T-helper 1 cell treated with Interleukin-12 subunit alpha and Interleukin-12 subunit beta and Interleukin-4 antibody, amounts not matched to agents 30 μg/mL and 1 μg/mL, for 36 hours (primary cell): Measurements from ENCODE around the gene STK11IP.

Experiments
- H3K27ac Mint-ChIP-seq: one replicate; pipeline ENCODE4 v1.8.0; 2021; ENCODE audit warnings: mild to moderate bottlenecking, mixed read lengths
- H3K27me3 Mint-ChIP-seq: one replicate; pipeline ENCODE4 v1.8.0; 2021; ENCODE audit warnings: low read depth, mixed read lengths
- H3K36me3 Mint-ChIP-seq: one replicate; pipeline ENCODE4 v1.8.0; 2021; ENCODE audit warnings: low read depth, mixed read lengths
- H3K4me1 Mint-ChIP-seq: one replicate; pipeline ENCODE4 v1.8.0; 2021; ENCODE audit warnings: low read depth, mixed read lengths
- H3K4me3 Mint-ChIP-seq: one replicate; pipeline ENCODE4 v1.8.0; 2021; ENCODE audit warnings: mild to moderate bottlenecking, moderate library complexity, mixed read lengths
- H3K9me3 Mint-ChIP-seq: one replicate; pipeline ENCODE4 v1.8.0; 2021; ENCODE audit warnings: mixed read lengths

STK11IP gene

DNA sequence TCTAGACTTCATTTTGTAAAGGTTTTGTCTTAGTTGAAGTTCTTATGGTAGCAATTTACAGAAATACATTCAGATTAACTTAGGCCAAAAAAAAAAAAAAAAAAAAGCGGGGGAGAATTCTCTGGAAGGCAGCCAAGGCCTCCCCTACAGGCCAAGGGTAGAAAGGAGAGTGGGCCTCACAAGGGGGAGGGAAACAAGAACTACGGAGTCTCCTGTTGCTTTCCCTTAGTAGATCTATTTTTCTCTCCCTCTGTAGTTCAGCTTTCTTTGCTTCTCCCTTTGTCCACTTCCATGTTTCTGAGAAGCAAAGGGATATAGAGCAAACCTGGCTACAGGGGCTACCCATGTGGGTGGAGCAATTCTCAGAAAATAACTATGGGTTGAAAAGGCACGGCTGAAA lies 2.4 kb upstream of the STK11IP start:
- Mint-ChIP-seq H3K4me3 (no peak overlapping the region), H3K36me3 (peaks cover 2% of the 10 kb centered on the region), H3K4me1 (peaks cover 19% of the 10 kb centered on the region), H3K27me3 (peaks cover 5% of the 10 kb centered on the region), H3K27ac (no peak overlapping the region), H3K9me3 (no peaks in the 10 kb centered on the region)

DNA sequence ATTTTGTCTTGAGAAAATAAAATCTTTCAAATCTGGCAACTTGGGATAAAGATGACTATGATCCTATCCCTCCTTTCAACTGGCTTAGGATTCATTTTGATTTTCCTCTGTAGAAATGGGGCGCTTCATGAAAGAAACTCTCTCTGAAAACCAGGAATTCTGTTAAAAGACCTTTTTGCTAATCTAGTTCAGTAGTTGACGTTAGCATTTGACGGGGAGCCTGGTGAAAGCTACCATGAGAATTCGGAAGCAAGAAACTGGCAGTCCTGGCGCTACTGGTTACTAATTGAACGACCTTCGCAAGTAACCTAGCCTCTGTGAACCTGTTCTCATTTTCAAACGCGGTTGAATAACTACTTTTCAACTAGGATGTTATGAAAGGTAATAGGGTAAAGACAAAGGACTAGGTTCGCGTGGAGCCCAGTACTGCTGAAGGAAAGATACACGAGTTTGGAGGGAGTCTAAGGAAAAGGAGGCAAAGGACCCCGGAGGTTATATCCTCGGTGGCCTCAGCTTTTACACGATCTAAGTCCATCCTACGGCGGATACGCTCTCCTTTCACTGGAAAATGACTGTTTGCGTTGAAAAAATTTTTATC lies 604 bp upstream of the STK11IP start:
- no peaks in the 10 kb centered on the region for H3K9me3 Mint-ChIP-seq
- peak overlapping the region; percentile 93 for H3K4me3 Mint-ChIP-seq
- H3K27ac Mint-ChIP-seq: peak overlapping the region; percentile 94

DNA sequence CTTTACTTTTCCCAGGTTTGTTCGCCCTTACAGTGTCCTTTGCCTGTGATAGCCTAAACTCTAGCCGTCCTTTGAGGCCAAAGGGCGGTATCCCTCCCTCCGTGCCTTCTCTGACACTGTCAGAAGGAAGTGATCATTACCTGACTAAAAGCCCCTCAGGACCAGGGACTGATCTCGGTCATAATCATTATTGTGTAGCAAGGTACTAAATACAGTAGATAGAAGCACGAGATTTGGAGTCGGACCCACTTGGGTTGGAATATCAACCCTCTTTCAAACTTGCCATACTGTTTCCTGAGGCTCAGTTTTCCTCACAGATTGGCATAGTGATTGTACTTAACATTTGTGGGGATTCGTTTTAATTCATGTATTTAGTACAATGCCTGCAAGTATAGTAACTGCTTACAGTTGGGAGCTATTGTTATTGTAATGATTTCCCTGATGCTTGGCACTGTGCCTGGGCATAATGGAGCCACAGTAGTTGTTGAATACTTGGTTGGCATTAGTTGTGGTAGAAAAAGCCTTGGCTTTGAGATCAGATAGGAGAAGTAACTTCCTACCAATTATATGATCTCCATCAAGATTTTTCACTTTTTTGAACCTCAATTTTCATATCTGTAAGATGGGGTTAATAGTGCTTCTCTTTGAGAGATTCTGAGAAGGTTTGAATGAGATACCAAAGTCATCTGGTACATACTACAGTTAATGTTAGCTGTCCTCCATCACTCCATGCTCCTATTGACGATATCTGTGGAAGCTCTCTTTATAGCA lies 836 bp downstream of the STK11IP start:
- Mint-ChIP-seq H3K27ac (peak overlapping the region; percentile 94), H3K9me3 (no peaks in the 10 kb centered on the region), H3K4me3 (peak overlapping the region; percentile 93), H3K4me1 (peaks cover 19% of the 10 kb centered on the region), H3K27me3 (no peaks in the 10 kb centered on the region), H3K36me3 (peaks cover 8% of the 10 kb centered on the region)

More for the DNA sequence above, 604 bp upstream of the STK11IP start:
- Mint-ChIP-seq H3K36me3 (peaks cover 5% of the 10 kb centered on the region), H3K4me1 (peaks cover 19% of the 10 kb centered on the region), H3K27me3 (peaks cover 5% of the 10 kb centered on the region)

- Mint-ChIP-seq H3K36me3 (peaks cover 16% of the 10 kb centered on the region), H3K27ac (no peak overlapping the region), H3K27me3 (no peaks in the 10 kb centered on the region)
Measured at GRCh38 chr2:219603771-219604170, 6.1 kb downstream of the STK11IP start.

GRCh38 chr2:219605607-219605954 lies 7.9 kb downstream of the STK11IP start:
- no peak overlapping the region for H3K27ac Mint-ChIP-seq
- peaks cover 16% of the 10 kb centered on the region for H3K36me3 Mint-ChIP-seq
- H3K4me1 Mint-ChIP-seq: no peaks in the 10 kb centered on the region
- no peaks in the 10 kb centered on the region for H3K9me3 Mint-ChIP-seq
- no peaks in the 10 kb centered on the region for H3K27me3 Mint-ChIP-seq
- H3K4me3 Mint-ChIP-seq: no peak overlapping the region

More at GRCh38 chr2:219603771-219604170, 6.1 kb downstream of the STK11IP start:
- Mint-ChIP-seq H3K9me3 (no peaks in the 10 kb centered on the region), H3K4me3 (no peak overlapping the region), H3K4me1 (peaks cover 5% of the 10 kb centered on the region)

DNA sequence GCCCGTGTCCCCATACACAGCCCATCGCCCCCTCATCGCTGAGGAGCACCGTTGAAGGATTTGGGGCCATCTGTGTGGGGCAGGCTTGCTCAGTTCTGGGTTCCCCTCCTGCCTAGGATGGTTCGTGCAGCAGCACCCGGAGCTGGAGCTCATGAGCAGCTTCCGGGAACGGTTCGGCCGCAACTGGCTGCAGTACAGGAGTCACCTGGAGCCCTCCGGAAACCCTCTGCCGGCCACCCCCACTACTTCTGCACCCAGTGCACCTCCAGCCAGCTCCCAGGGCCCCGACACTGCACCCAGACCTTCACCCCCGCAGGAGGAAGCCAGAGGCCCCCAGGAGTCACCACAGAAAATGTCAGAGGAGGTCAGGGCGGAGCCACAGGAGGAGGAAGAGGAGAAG lies 10.3 kb downstream of the STK11IP start:
- no peaks in the 10 kb centered on the region for H3K27me3 Mint-ChIP-seq
- no peak overlapping the region for H3K27ac Mint-ChIP-seq
- H3K36me3 Mint-ChIP-seq: peaks cover 18% of the 10 kb centered on the region
- peaks cover 5% of the 10 kb centered on the region for H3K4me1 Mint-ChIP-seq
- H3K9me3 Mint-ChIP-seq: no peaks in the 10 kb centered on the region
- H3K4me3 Mint-ChIP-seq: no peak overlapping the region

GRCh38 chr2:219608399-219608964 lies 10.8 kb downstream of the STK11IP start:
- no peaks in the 10 kb centered on the region for H3K9me3 Mint-ChIP-seq
- H3K4me3 Mint-ChIP-seq: no peak overlapping the region
- no peak overlapping the region for H3K27ac Mint-ChIP-seq
- peaks cover 5% of the 10 kb centered on the region for H3K4me1 Mint-ChIP-seq
- H3K27me3 Mint-ChIP-seq: no peaks in the 10 kb centered on the region
- peaks cover 18% of the 10 kb centered on the region for H3K36me3 Mint-ChIP-seq

GRCh38 chr2:219609149-219609750 lies 11.6 kb downstream of the STK11IP start:
- peaks cover 5% of the 10 kb centered on the region for H3K4me1 Mint-ChIP-seq

DNA sequence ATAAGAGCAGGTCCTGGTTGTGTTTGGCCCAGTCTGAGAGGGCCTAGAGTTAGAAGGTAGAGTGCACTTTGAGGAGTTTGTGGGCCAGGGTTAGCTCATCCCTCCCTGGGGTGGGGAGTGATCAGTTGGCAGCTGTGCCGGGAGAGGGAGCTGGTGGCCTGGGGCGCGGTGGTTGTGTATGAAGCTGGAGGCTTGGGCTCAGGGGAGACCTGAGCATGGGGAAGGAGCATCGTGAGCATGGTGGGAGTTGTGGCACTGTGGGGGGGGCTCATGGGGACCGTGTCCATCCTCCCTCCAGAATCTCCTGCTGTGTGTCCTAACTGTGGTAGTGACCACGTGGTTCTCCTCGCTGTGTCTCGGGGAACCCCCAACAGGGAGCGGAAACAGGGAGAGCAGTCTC lies 13.6 kb downstream of the STK11IP start:
- Mint-ChIP-seq H3K27ac (no peak overlapping the region), H3K27me3 (no peaks in the 10 kb centered on the region), H3K4me3 (no peak overlapping the region), H3K4me1 (peaks cover 5% of the 10 kb centered on the region), H3K9me3 (no peaks in the 10 kb centered on the region), H3K36me3 (peaks cover 20% of the 10 kb centered on the region)

More at GRCh38 chr2:219609149-219609750, 11.6 kb downstream of the STK11IP start:
- H3K27me3 Mint-ChIP-seq: no peaks in the 10 kb centered on the region
- no peak overlapping the region for H3K4me3 Mint-ChIP-seq
- no peak overlapping the region for H3K27ac Mint-ChIP-seq
- H3K36me3 Mint-ChIP-seq: peaks cover 18% of the 10 kb centered on the region
- no peaks in the 10 kb centered on the region for H3K9me3 Mint-ChIP-seq

DNA sequence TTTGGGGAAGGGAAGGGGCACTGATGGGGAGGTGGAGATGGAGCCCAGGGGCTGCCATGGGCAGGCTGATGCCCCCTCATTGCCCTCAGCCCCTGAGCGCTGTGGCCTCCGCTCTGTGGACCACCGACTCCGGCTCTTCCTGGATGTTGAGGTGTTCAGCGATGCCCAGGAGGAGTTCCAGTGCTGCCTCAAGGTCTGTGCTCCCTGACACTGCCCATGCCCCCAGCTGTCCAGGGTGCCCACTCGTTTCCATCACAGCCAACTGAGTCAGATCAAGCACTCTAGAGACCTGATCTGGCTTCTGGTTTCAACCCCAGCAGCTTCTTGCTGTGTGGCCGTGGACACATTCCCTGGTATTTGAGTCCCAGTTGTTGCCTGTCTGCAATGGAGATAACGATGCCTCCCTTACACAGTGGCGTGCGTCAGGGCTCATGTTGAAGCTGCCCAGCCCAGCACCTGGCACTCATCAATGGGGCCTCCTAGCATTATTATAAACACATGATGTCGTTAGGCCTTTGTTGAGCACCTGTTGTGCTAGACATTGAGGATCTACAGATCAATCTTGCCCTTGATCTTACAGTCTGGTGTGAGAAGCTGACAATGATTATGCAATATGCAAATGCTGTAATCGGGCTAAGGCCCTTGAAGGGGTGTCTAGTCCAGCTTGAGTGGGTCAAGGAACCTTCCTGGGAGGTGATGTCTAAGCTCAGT lies 14.4 kb downstream of the STK11IP start:
- no peaks in the 10 kb centered on the region for H3K9me3 Mint-ChIP-seq
- H3K27me3 Mint-ChIP-seq: no peaks in the 10 kb centered on the region
- peaks cover 5% of the 10 kb centered on the region for H3K4me1 Mint-ChIP-seq
- no peak overlapping the region for H3K27ac Mint-ChIP-seq
- H3K4me3 Mint-ChIP-seq: no peak overlapping the region
- peaks cover 16% of the 10 kb centered on the region for H3K36me3 Mint-ChIP-seq

GRCh38 chr2:219612577-219613286 lies 15.1 kb downstream of the STK11IP start:
- Mint-ChIP-seq H3K27me3 (no peaks in the 10 kb centered on the region), H3K27ac (no peak overlapping the region), H3K4me1 (peaks cover 5% of the 10 kb centered on the region), H3K9me3 (no peaks in the 10 kb centered on the region), H3K4me3 (no peak overlapping the region), H3K36me3 (peaks cover 15% of the 10 kb centered on the region)

DNA sequence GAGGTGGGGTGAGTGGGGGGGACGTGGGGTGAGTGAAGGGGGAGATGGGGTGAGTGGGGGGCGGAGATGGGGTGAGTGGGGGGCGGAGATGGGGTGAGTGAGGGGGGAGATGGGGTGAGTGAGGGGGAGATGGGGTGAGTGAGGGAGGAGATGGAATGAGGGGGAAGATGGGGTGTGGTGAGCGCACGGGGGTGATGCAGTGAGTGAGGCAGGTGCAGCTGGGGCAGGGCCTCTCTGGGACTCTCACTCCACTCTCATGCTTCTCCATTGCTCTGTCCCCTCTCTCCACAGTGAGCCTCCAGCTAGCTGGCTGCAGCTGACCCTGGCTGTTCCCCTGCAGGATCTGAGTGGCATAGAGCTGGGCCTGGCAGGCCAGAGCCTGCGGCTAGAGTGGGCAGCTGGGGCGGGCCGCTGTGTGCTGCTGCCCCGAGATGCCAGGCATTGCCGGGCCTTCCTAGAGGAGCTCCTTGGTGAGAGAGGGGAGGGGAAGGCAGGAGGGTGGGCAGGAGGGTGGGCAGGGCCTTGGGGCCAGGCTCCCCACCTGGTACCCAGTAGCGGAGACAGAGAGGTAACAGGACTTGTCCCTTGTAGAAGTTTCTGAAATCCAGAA lies 15.9 kb downstream of the STK11IP start:
- Mint-ChIP-seq H3K27me3 (no peaks in the 10 kb centered on the region), H3K36me3 (peaks cover 15% of the 10 kb centered on the region), H3K27ac (no peak overlapping the region), H3K4me1 (peaks cover 5% of the 10 kb centered on the region), H3K4me3 (no peak overlapping the region), H3K9me3 (no peaks in the 10 kb centered on the region)

- Mint-ChIP-seq H3K27ac (no peak overlapping the region), H3K4me3 (no peak overlapping the region), H3K27me3 (no peaks in the 10 kb centered on the region), H3K36me3 (peaks cover 15% of the 10 kb centered on the region), H3K4me1 (peaks cover 5% of the 10 kb centered on the region), H3K9me3 (no peaks in the 10 kb centered on the region)
Measured at GRCh38 chr2:219614076-219614860, 16.6 kb downstream of the STK11IP start.
